ENCODE results near the gene VAC14.

The VAC14 gene

DNA sequence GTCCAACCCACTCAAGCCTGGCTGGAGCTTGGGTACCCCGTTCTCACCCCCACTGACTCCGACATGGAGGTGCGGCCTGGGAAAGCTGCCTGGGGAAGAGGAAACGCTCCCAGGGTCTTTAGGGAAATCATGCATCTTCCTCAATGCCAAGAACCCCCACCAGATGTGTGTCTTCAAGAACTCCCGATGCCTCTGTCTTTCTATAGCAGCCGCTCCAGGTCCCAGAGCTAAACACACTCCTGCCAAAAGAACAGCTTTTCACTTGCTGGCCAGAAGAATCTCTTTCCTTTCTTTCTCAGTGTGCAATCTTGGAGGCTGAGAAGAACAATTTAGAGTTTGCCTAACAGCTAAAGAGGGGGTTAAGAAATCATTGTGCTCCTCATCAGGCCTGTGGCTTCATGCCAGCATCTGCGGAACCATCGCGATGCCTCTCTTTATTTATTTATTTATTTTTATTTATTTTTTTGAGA lies 74.0 kb downstream of the VAC14 start (continued):
- TF ChIP-seq ZNF654 (tag by site-specific recombination; IDR thresholded peaks at IDR 0.05; ENCODE audit: low read depth), result no peak
- no peak for TF ChIP-seq ZBTB1 (tag by site-specific recombination; IDR thresholded peaks at IDR 0.05)

DNA sequence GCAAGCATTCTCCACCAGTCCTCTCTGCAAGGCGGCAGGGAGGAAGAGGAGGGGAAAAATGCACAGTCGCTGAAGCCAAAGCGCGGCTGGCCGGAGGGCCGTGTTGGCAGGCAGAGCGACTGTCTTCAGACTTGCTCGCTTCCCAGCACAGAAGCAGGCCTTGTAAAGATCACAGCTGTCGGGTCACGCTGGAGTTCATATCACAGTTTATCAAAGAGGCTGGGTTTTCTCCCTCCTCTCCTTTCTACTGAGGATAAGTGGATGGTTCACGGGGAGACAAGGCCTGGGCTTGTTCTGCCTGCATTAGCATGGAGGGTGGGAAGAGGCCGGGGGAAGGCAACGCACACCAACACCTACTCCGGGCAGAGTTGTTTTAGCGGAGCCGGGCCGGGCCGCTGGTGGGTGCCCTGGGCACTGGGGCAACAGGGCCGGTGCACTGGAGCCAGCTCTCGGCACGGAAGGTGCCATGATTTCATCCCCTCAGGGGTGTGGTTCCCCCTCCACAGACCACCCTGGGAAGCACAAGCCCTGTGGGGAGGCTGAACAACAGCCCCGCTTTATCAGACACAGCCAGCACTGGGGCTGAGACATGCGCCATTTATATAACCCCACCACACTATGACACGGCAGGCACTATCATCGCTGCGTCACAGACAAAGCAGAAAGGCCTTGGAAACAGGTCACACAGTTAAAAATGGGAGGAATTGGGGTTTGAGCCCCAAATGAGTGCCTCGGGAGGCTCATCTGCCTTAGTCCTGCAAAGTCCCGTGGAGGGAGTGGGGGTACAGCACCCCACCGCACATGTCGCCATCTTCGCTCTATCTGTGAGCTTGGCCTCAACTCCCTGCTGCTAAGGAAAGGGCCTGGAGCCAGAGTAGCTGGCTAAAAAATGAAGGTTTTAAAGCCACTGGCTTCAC lies 74.8 kb downstream of the VAC14 start:
- H3K4me1 ChIP-seq (ENCODE audit: control insufficient read depth, insufficient read depth, low read length), result no peaks in the 10 kb centered on the region
- no peaks in the 10 kb centered on the region for H3K9me3 ChIP-seq (ENCODE audit: control insufficient read depth, insufficient read depth, low read depth, low read length)
- H3K4me3 ChIP-seq (ENCODE audit: low read depth, low read length), result no peak overlapping the region
- ChIA-PET POLR2A (no interaction called here), CTCF (interaction anchor here (0.6 to 1.5 kb wide), 2 partner anchors 12 to 560 kb away, joined by 4 read pairs; no protein-coding TSS in a partner anchor)
- TF ChIP-seq ZNF169 (tag by site-specific recombination; IDR thresholded peaks at IDR 0.05) (no peak), ZNF530 (tag by site-specific recombination; IDR thresholded peaks at IDR 0.05; ENCODE audit: low read depth) (no peak), ZNF112 (tag by site-specific recombination; IDR thresholded peaks at IDR 0.05) (no peak), ZNF433 (tag by site-specific recombination; IDR thresholded peaks at IDR 0.05; ENCODE audit: low read depth) (no peak), KLF7 (tag by site-specific recombination; IDR thresholded peaks at IDR 0.05; ENCODE audit: borderline replicate concordance) (no peak), ZNF175 (tag by site-specific recombination; IDR thresholded peaks at IDR 0.05) (no peak), ZNF214 (tag by site-specific recombination; IDR thresholded peaks at IDR 0.05; ENCODE audit: borderline replicate concordance) (no peak), ZNF248 (tag by site-specific recombination; IDR thresholded peaks at IDR 0.05) (no peak), ZNF76 (tag by site-specific recombination; IDR thresholded peaks at IDR 0.05; ENCODE audit: borderline replicate concordance, low read depth) (no peak), ZNF677 (tag by site-specific recombination; IDR thresholded peaks at IDR 0.05) (no peak), ZNF146 (tag by site-specific recombination; IDR thresholded peaks at IDR 0.05) (no peak), ZNF184 (tag by site-specific recombination; IDR thresholded peaks at IDR 0.05) (no peak), ZBTB48 (tag by site-specific recombination; IDR thresholded peaks at IDR 0.05) (no peak), ZNF624 (tag by site-specific recombination; IDR thresholded peaks at IDR 0.05) (no peak), ZNF10 (tag by site-specific recombination; IDR thresholded peaks at IDR 0.05) (no peak)
- TF ChIP-seq, protein P1, sequence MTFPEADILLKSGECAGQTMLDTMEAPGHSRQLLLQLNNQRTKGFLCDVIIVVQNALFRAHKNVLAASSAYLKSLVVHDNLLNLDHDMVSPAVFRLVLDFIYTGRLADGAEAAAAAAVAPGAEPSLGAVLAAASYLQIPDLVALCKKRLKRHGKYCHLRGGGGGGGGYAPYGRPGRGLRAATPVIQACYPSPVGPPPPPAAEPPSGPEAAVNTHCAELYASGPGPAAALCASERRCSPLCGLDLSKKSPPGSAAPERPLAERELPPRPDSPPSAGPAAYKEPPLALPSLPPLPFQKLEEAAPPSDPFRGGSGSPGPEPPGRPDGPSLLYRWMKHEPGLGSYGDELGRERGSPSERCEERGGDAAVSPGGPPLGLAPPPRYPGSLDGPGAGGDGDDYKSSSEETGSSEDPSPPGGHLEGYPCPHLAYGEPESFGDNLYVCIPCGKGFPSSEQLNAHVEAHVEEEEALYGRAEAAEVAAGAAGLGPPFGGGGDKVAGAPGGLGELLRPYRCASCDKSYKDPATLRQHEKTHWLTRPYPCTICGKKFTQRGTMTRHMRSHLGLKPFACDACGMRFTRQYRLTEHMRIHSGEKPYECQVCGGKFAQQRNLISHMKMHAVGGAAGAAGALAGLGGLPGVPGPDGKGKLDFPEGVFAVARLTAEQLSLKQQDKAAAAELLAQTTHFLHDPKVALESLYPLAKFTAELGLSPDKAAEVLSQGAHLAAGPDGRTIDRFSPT (tag by site-specific recombination; IDR thresholded peaks at IDR 0.05), result no peak
- TF ChIP-seq, protein P2, sequence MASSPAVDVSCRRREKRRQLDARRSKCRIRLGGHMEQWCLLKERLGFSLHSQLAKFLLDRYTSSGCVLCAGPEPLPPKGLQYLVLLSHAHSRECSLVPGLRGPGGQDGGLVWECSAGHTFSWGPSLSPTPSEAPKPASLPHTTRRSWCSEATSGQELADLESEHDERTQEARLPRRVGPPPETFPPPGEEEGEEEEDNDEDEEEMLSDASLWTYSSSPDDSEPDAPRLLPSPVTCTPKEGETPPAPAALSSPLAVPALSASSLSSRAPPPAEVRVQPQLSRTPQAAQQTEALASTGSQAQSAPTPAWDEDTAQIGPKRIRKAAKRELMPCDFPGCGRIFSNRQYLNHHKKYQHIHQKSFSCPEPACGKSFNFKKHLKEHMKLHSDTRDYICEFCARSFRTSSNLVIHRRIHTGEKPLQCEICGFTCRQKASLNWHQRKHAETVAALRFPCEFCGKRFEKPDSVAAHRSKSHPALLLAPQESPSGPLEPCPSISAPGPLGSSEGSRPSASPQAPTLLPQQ (tag by site-specific recombination; IDR thresholded peaks at IDR 0.05), result no peak
- TF ChIP-seq, protein P3, sequence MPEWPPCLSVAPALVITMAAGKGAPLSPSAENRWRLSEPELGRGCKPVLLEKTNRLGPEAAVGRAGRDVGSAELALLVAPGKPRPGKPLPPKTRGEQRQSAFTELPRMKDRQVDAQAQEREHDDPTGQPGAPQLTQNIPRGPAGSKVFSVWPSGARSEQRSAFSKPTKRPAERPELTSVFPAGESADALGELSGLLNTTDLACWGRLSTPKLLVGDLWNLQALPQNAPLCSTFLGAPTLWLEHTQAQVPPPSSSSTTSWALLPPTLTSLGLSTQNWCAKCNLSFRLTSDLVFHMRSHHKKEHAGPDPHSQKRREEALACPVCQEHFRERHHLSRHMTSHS (tag by site-specific recombination; IDR thresholded peaks at IDR 0.05), result no peak
- TF ChIP-seq, protein P4, sequence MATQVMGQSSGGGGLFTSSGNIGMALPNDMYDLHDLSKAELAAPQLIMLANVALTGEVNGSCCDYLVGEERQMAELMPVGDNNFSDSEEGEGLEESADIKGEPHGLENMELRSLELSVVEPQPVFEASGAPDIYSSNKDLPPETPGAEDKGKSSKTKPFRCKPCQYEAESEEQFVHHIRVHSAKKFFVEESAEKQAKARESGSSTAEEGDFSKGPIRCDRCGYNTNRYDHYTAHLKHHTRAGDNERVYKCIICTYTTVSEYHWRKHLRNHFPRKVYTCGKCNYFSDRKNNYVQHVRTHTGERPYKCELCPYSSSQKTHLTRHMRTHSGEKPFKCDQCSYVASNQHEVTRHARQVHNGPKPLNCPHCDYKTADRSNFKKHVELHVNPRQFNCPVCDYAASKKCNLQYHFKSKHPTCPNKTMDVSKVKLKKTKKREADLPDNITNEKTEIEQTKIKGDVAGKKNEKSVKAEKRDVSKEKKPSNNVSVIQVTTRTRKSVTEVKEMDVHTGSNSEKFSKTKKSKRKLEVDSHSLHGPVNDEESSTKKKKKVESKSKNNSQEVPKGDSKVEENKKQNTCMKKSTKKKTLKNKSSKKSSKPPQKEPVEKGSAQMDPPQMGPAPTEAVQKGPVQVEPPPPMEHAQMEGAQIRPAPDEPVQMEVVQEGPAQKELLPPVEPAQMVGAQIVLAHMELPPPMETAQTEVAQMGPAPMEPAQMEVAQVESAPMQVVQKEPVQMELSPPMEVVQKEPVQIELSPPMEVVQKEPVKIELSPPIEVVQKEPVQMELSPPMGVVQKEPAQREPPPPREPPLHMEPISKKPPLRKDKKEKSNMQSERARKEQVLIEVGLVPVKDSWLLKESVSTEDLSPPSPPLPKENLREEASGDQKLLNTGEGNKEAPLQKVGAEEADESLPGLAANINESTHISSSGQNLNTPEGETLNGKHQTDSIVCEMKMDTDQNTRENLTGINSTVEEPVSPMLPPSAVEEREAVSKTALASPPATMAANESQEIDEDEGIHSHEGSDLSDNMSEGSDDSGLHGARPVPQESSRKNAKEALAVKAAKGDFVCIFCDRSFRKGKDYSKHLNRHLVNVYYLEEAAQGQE (tag by site-specific recombination; IDR thresholded peaks at IDR 0.05), result no peak
- TF ChIP-seq, protein P5, sequence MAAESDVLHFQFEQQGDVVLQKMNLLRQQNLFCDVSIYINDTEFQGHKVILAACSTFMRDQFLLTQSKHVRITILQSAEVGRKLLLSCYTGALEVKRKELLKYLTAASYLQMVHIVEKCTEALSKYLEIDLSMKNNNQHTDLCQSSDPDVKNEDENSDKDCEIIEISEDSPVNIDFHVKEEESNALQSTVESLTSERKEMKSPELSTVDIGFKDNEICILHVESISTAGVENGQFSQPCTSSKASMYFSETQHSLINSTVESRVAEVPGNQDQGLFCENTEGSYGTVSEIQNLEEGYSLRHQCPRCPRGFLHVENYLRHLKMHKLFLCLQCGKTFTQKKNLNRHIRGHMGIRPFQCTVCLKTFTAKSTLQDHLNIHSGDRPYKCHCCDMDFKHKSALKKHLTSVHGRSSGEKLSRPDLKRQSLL (tag by site-specific recombination; IDR thresholded peaks at IDR 0.05), result no peak
- peaks cover 0 to 10% of the 10 kb centered on the region in 2 experiments; a peak in 1 of 3 replicates for H3K36me3 ChIP-seq (ENCODE audit: control insufficient read depth in 2 of 2, insufficient read depth in 1 of 2, low read length in 2 of 2)
- H3K27ac ChIP-seq (ENCODE audit: extremely low read depth, low read depth, low read length), result no peak overlapping the region

All from HEK293 (cell line).